NT2/D1 (cell line): ENCODE measurements around the gene NDFIP1.

Experiments
- YY1 ChIP-seq: IDR thresholded peaks from 2 replicates; pipeline ENCODE4 v1.6.1; 2011; ENCODE audit not compliant: insufficient read length, insufficient read depth
- ZNF274 ChIP-seq: IDR thresholded peaks from 2 replicates; pipeline ENCODE4 v1.6.1; 2011; ENCODE audit warnings: mild to moderate bottlenecking, low read depth, low read length

GRCh38 chr5:142108432-142109330, at the start of gene NDFIP1:
- no peak for TF ChIP-seq ZNF274
- TF ChIP-seq YY1 = no peak
